Mucosa of descending colon (tissue), 3 donors: ENCODE results near the gene ABCC9. TPM values are rescaled to one million over a fixed set of nuclear protein-coding genes. Genes with fewer than 3 reads are reported as not detected.
A peak's percentile ranks its signal among the peaks of the same experiment; 100 is the strongest.

Experiments
- ATAC-seq: fragments of 200-7000 bp; cut with Tn5 transposase; one replicate; pipeline ENCODE4 v1.9.1; 2020; ENCODE audit warnings: mild to moderate bottlenecking, moderate library complexity
- DNase-seq, 3 donors: peaks; one replicate each; pipeline ENCODE4 v3.0.0-alpha.2; 2020
- H3K36me3 ChIP-seq: fragments of 200-600 bp; one replicate; pipeline ENCODE4 v1.8.0; 2021; ENCODE audit warnings: low read depth, mild to moderate bottlenecking
- H3K4me1 ChIP-seq: fragments of 200-600 bp; one replicate; pipeline ENCODE4 v1.8.0; 2021; ENCODE audit warnings: low read depth, mild to moderate bottlenecking
- H3K4me3 ChIP-seq: fragments of 200-600 bp; one replicate; pipeline ENCODE4 v1.8.0; 2021; ENCODE audit warnings: mild to moderate bottlenecking
- H3K9me3 ChIP-seq: fragments of 200-600 bp; one replicate; pipeline ENCODE4 v1.8.0; 2021; ENCODE audit warnings: mild to moderate bottlenecking
- CTCF ChIP-seq: fragments of 200-600 bp; IDR thresholded peaks from one replicate; pipeline ENCODE4 v1.8.0; 2022; ENCODE audit warnings: antibody characterized with exemption, mild to moderate bottlenecking
- intact Hi-C, 2 donors: fragments of 100-400 bp; cut with DNase I in 1 of 2; cut with micrococcal nuclease in 1 of 2; formaldehyde crosslinking; loops; one replicate each; pipeline versions ENCODE4 v1.11.0 to v1.11.1; 2022; cut with DNase I, micrococcal nuclease
- total RNA-seq, 3 donors: library from RNA; stranded (reverse); fragmentation: NEBNext Ultra II Directional in 2 of 3; extraction: Animal tissue kit (Norgen Biotek cat#: 25700) in 2 of 3; gene quantifications; one replicate each; pipeline versions ENCODE4 v1.2.1 to v1.2.4, GENCODE V29; 2021 to 2023
- donor health status: DM: no; HTN: no; CAD: no; lungs with moderate emphysema.
- donor health status: DM: no; HTN: no; CAD: no.
- donor health status: DM: no; HTN: yes; CAD: no.

The ABCC9 gene
- total RNA-seq, 3 donors from 2014 or later, result 0.67 to 60.6 (median 7.3) TPM

- ATAC-seq, result no peak
- H3K9me3 ChIP-seq, result no peaks in the 10 kb centered on the region
- H3K36me3 ChIP-seq, result no peaks in the 10 kb centered on the region
- H3K4me1 ChIP-seq, result no peaks in the 10 kb centered on the region
- intact Hi-C loops, result no loop called here
- no peak for DNase-seq
- no peak for TF ChIP-seq CTCF
- no peak overlapping the region for H3K4me3 ChIP-seq
Measured at GRCh38 chr12:21837847-21838246, 103.4 kb downstream of the ABCC9 start.

GRCh38 chr12:21831791-21832344 lies 109.4 kb downstream of the ABCC9 start:
- no peak overlapping the region for H3K4me3 ChIP-seq

GRCh38 chr12:21828779-21829178 lies 112.4 kb downstream of the ABCC9 start:
- Histone ChIP-seq H3K36me3 (no peaks in the 10 kb centered on the region), H3K9me3 (no peaks in the 10 kb centered on the region), H3K4me1 (no peaks in the 10 kb centered on the region), H3K4me3 (no peak overlapping the region)
- intact Hi-C loops, result no loop called here
- TF ChIP-seq CTCF, result no peak
- DNase-seq (no peak), ATAC-seq (no peak)

More at GRCh38 chr12:21831791-21832344, 109.4 kb downstream of the ABCC9 start:
- Histone ChIP-seq H3K36me3 (no peaks in the 10 kb centered on the region), H3K9me3 (no peaks in the 10 kb centered on the region), H3K4me1 (no peaks in the 10 kb centered on the region)
- DNase-seq (no peak), ATAC-seq (peak; percentile 32)
- TF ChIP-seq CTCF, result no peak
- intact Hi-C loops, result no loop called here

GRCh38 chr12:21828136-21828775 lies 113.0 kb downstream of the ABCC9 start:
- no peak overlapping the region for H3K4me3 ChIP-seq
- intact Hi-C loops, result no loop called here
- H3K36me3 ChIP-seq, result no peaks in the 10 kb centered on the region
- ATAC-seq (peak; percentile 12), DNase-seq (no peak)
- TF ChIP-seq CTCF, result no peak
- no peaks in the 10 kb centered on the region for H3K4me1 ChIP-seq
- H3K9me3 ChIP-seq, result no peaks in the 10 kb centered on the region

- Histone ChIP-seq H3K9me3 (no peaks in the 10 kb centered on the region), H3K4me3 (no peak overlapping the region), H3K4me1 (no peaks in the 10 kb centered on the region), H3K36me3 (no peaks in the 10 kb centered on the region)
- intact Hi-C loops, result no loop called here
- no peak for TF ChIP-seq CTCF
- ATAC-seq, result no peak
- no peak for DNase-seq
Measured at GRCh38 chr12:21827083-21827482, 114.1 kb downstream of the ABCC9 start.

GRCh38 chr12:21826618-21826910 lies 114.7 kb downstream of the ABCC9 start:
- no peak for DNase-seq
- Histone ChIP-seq H3K36me3 (no peaks in the 10 kb centered on the region), H3K9me3 (no peaks in the 10 kb centered on the region), H3K4me3 (no peak overlapping the region), H3K4me1 (no peaks in the 10 kb centered on the region)
- TF ChIP-seq CTCF, result no peak
- intact Hi-C loops, result no loop called here
- ATAC-seq, result no peak
